K562 (cell line): ENCODE data around the gene AGAP1. TPM values are rescaled to one million over a fixed set of nuclear protein-coding genes. Genes with fewer than 3 reads are reported as not detected.

Experiments
- ATAC-seq: fragments of 200-7000 bp; cut with Tn5 transposase; 3 replicates; pipeline ENCODE4 v1.9.1; 2020; ENCODE audit warnings: moderate library complexity
- BruUV-seq: library from RNA; stranded (reverse); fragments of 400-500 nt; replicated peaks from 2 replicates; lab custom pipeline; 2021; lab: Mats Ljungman, UMichigan
- CTCF ChIA-PET: fragments of 300-600 bp; formaldehyde crosslinking; extraction: SDS; loops from one replicate; lab custom pipeline; 2021; ENCODE audit warnings: low intra/inter-chr PET ratio; lab: Yijun Ruan, JAX
- POLR2A ChIA-PET: fragments of 300-600, 350-650 bp; sonication (Branson Sonifier 250); formaldehyde crosslinking; extraction: SDS; loops from one replicate; lab custom pipeline; 2021; ENCODE audit warnings: antibody characterized with exemption, inconsistent platforms; lab: Yijun Ruan, JAX
- DNase-seq, 4 experiments: peaks; one replicate each; pipeline versions ENCODE4 v3.0.0 to v3.0.0-alpha.2; 2011 to 2018; ENCODE audit warnings: low spot score in 3 of 4, mixed read lengths in 3 of 4; ENCODE audit errors: extremely low read depth in 1 of 4
- FAIRE-seq: peaks from 2 replicates; lab custom pipeline; 2011; peaks lifted over from hg19 to GRCh38; lab: Jason Lieb, UNC
- H2AFZ ChIP-seq: 2 replicates; pipeline ENCODE4 v1.6.0; 2011; ENCODE audit warnings: low read depth, low read length, control low read depth, inconsistent platforms
- H3K27ac ChIP-seq: fragments of 200-600 bp; 3 replicates; pipeline ENCODE4 v1.8.0; 2011; ENCODE audit warnings: low read depth, mild to moderate bottlenecking, control low read depth, inconsistent platforms, low read length, moderate library complexity, mixed read lengths; ENCODE audit errors: extremely low read depth
- H3K27me3 ChIP-seq, 2 experiments: fragments of 300-600 bp in 1 of 2; 2 replicates in 1 of 2; 3 replicates in 1 of 2; pipeline versions ENCODE4 v1.6.0 to v1.8.0; 2011; ENCODE audit warnings: inconsistent platforms in 2 of 2, low read length in 2 of 2, mild to moderate bottlenecking in 1 of 2, mixed read lengths in 1 of 2, moderate library complexity in 1 of 2; ENCODE audit not compliant: control insufficient read depth in 2 of 2, insufficient read depth in 2 of 2
- H3K36me3 ChIP-seq: fragments of 300-600 bp; 3 replicates; pipeline ENCODE4 v1.8.0; 2011; ENCODE audit warnings: mild to moderate bottlenecking, low read length, inconsistent platforms; ENCODE audit not compliant: control insufficient read depth, insufficient read depth
- H3K4me1 ChIP-seq, 2 experiments: fragments of 200-600 bp in 1 of 2; replicated peaks in 1 of 2; 2 replicates in 1 of 2; 3 replicates in 1 of 2; pipeline versions ENCODE4 v1.5.1 to v1.8.0; 2011; ENCODE audit warnings: inconsistent platforms in 2 of 2, low read length in 2 of 2, mild to moderate bottlenecking in 1 of 2, mixed read lengths in 1 of 2, moderate library complexity in 1 of 2; ENCODE audit not compliant: control insufficient read depth in 2 of 2, insufficient read depth in 2 of 2
- H3K4me2 ChIP-seq: 2 replicates; pipeline ENCODE4 v1.6.1; 2011; ENCODE audit warnings: low read length, control low read depth, inconsistent platforms, mixed read lengths; ENCODE audit not compliant: insufficient read depth
- H3K4me3 ChIP-seq: fragments of 200-600 bp; sonication (generic), shearing (Covaris generic); 2 replicates; pipeline ENCODE4 v1.5.1; 2016; ENCODE audit warnings: control low read depth, inconsistent platforms
- H3K79me2 ChIP-seq: fragments of 200-600 bp; 3 replicates; pipeline ENCODE4 v1.8.0; 2011; ENCODE audit warnings: low read length, inconsistent platforms; ENCODE audit not compliant: control insufficient read depth, insufficient read depth
- H3K9ac ChIP-seq, 2 experiments: 2 replicates each; pipeline versions ENCODE4 v1.6.0 to v1.6.1; 2011; ENCODE audit warnings: low read depth in 2 of 2, low read length in 2 of 2, control low read depth in 1 of 2, inconsistent platforms in 1 of 2, mild to moderate bottlenecking in 1 of 2, mixed read lengths in 1 of 2; ENCODE audit not compliant: insufficient read depth in 1 of 2
- H3K9me1 ChIP-seq: one replicate; pipeline ENCODE4 v1.6.0; 2011; ENCODE audit warnings: inconsistent platforms, mild to moderate bottlenecking, low read length, moderate library complexity; ENCODE audit not compliant: control insufficient read depth, insufficient read depth
- H3K9me3 ChIP-seq: replicated peaks from 2 replicates; pipeline ENCODE4 v1.5.1; 2011; ENCODE audit warnings: low read depth, low read length, inconsistent platforms; ENCODE audit not compliant: control insufficient read depth, insufficient read depth
- H4K20me1 ChIP-seq: replicated peaks from 2 replicates; pipeline ENCODE4 v1.6.1; 2011; ENCODE audit warnings: low read length, inconsistent platforms, mixed read lengths; ENCODE audit not compliant: control insufficient read depth, insufficient read depth
- BMI1 ChIP-seq: fragments of 150-350 bp; IDR thresholded peaks from 2 replicates; pipeline ENCODE4 v1.6.1; 2014; ENCODE audit warnings: low read length
- C11orf30 ChIP-seq: fragments of 450-650 bp; IDR thresholded peaks from 2 replicates; pipeline ENCODE4 v1.6.1; 2016; ENCODE audit warnings: low read depth, mild to moderate bottlenecking
- COPS2 ChIP-seq: fragments of 450-650 bp; conservative IDR thresholded peaks from 2 replicates; pipeline ENCODE4 v1.6.1; 2016; ENCODE audit warnings: mild to moderate bottlenecking, moderate library complexity
- FOXA3 ChIP-seq, 2 experiments: fragments of 450-650 bp in 1 of 2; sonication (generic) in 1 of 2; formaldehyde crosslinking; IDR thresholded peaks in 1 of 2; conservative IDR thresholded peaks in 1 of 2; 2 replicates each; pipeline versions ENCODE4 v1.4.0 to v1.8.0; 2020 to 2022; ENCODE audit warnings: mild to moderate bottlenecking in 2 of 2, missing genetic modification reagents in 1 of 2
- GATA2 ChIP-seq: sonication (generic); formaldehyde crosslinking; IDR thresholded peaks from 2 replicates; pipeline ENCODE4 v1.4.0; 2020; ENCODE audit warnings: mild to moderate bottlenecking, missing genetic modification reagents
- MYNN ChIP-seq, 2 experiments: sonication (generic); formaldehyde crosslinking in 1 of 2; IDR thresholded peaks; 2 replicates each; pipeline versions ENCODE4 v1.5.0 to v1.6.1; 2016 to 2020; ENCODE audit warnings: antibody characterized with exemption in 1 of 2, missing genetic modification reagents in 1 of 2
- RBM17 ChIP-seq: fragments of 200-400 bp; formaldehyde crosslinking; IDR thresholded peaks from 2 replicates; pipeline ENCODE4 v1.6.1; 2017; ENCODE audit warnings: low read depth, mild to moderate bottlenecking, low read length, borderline replicate concordance
- TEAD4 ChIP-seq, 2 experiments: sonication (generic) in 1 of 2; formaldehyde crosslinking in 1 of 2; IDR thresholded peaks; 2 replicates each; pipeline versions ENCODE4 v1.6.1 to v1.8.0; 2012 to 2022; ENCODE audit warnings: borderline replicate concordance in 1 of 2, inconsistent platforms in 1 of 2, low read length in 1 of 2, mild to moderate bottlenecking in 1 of 2, missing genetic modification reagents in 1 of 2
- XRCC5 ChIP-seq: fragments of 200-400 bp; formaldehyde crosslinking; IDR thresholded peaks from 2 replicates; pipeline ENCODE4 v1.6.1; 2017; ENCODE audit warnings: low read depth, mild to moderate bottlenecking, low read length
- ZBTB26 ChIP-seq: fragments of 450-650 bp; formaldehyde crosslinking; IDR thresholded peaks from 2 replicates; pipeline ENCODE4 v1.4.0; 2022; ENCODE audit warnings: missing genetic modification characterization
- ZNF212 ChIP-seq: fragments of 450-650 bp; formaldehyde crosslinking; IDR thresholded peaks from 2 replicates; pipeline ENCODE4 v1.4.0; 2020; ENCODE audit warnings: mild to moderate bottlenecking
- ZNF3 ChIP-seq: fragments of 250-450 bp; sonication (Bioruptor Pico); IDR thresholded peaks from 2 replicates; pipeline ENCODE4 v1.5.0; 2021; ENCODE audit warnings: mild to moderate bottlenecking, moderate library complexity
- ZNF668 ChIP-seq: fragments of 250-450 bp; sonication (Bioruptor Pico); IDR thresholded peaks from 2 replicates; pipeline ENCODE4 v1.8.0; 2022; ENCODE audit warnings: mild to moderate bottlenecking, inconsistent platforms
- ZNF830 ChIP-seq: fragments of 250-450 bp; sonication (Bioruptor Pico); IDR thresholded peaks from 2 replicates; pipeline ENCODE4 v1.5.0; 2021; ENCODE audit warnings: mild to moderate bottlenecking
- WGBS: fragments of 100-300 bp; shearing (Covaris generic); methylation state at CpG from one replicate; pipeline ENCODE4 v1.1.6; 2016; ENCODE audit warnings: low coverage, mixed read lengths; ENCODE audit not compliant: insufficient coverage; ENCODE audit errors: missing lambda C conversion rate; 5-methylcytosine and 5-hydroxymethylcytosine counted together
- in situ Hi-C: fragments of 300-500 bp; cut with MboI; formaldehyde crosslinking; loops from 4 replicates; pipeline ENCODE4 v1.15.0; 2018; ENCODE audit warnings: inconsistent platforms, mixed read lengths
- intact Hi-C: fragments of 100-400 bp; cut with micrococcal nuclease; formaldehyde crosslinking; loops from 2 replicates; pipeline ENCODE4 v1.14.2; 2022
- polyA plus RNA-seq, 8 experiments: library from polyadenylated mRNA; depleted of rRNA in 4 of 8; stranded (reverse) in 5 of 8; unstranded in 3 of 8; fragments of >200 nt; fragmentation: Nextera tagmentation in 2 of 8; fragmentation: Illumina TruSeq in 1 of 8; extraction: Ambion mirVana in 2 of 8; extraction: Trizol in 1 of 8; gene quantifications; 2 replicates each; pipeline versions ENCODE4 v1.2.1 to v1.2.3, GENCODE V29; 2011 to 2014; ENCODE audit warnings: inconsistent platforms in 1 of 8, missing spikeins in 1 of 8
- total RNA-seq, 7 experiments: library from RNA; depleted of rRNA in 6 of 7; stranded (reverse); fragments of >200 nt in 6 of 7; fragmentation: Illumina TruSeq in 2 of 7; extraction: Trizol in 2 of 7; gene quantifications; 2 replicates each; pipeline versions ENCODE4 v1.2.1 to v1.2.3, GENCODE V29; 2011 to 2021; ENCODE audit warnings: low replicate concordance in 1 of 7
- TF ChIP-seq, protein P1 (sequence below): IDR thresholded peaks from 3 replicates; pipeline ENCODE4 v1.6.1; 2011; ENCODE audit warnings: borderline replicate concordance, mild to moderate bottlenecking, moderate library complexity; ENCODE audit not compliant: insufficient read length; ENCODE audit errors: extremely low read depth

The AGAP1 gene
- total and polyA plus RNA-seq, 9 of the 15 experiments (the other 6 are each of a cell fraction or from before 2014, with no cell fraction given), result 1.3 to 24.0 (median 10.6) TPM

DNA sequence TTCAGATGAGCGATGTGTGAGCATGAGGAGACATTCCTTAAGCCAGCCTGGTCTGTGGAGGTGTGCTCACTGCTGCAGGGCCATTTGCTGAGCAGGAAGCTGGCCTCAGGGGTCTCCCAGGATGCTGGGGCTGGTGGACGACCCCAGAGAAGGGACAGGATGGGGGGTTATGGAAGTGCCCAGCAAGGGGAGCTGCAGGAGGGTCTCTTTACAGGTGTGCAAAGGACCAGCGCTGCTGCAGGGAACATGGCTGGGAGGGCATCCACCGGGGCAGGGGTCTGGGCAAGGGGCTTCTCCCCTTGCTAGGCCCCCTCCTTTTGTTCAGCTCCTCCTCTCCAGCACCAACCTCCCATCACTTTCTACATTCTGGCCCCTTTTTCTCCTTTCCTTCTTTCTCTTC is 489.2 kb downstream of the AGAP1 start:
- ATAC-seq, result no peak
- Histone ChIP-seq H3K9me1 (no peaks in the 10 kb centered on the region), H3K4me1 (no peaks in the 10 kb centered on the region)
- no peak for DNase-seq
- TF ChIP-seq ZNF830 (CRISPR knock-in tag), result no peak
- no peak for TF ChIP-seq ZBTB26
- TF ChIP-seq ZNF668 (CRISPR knock-in tag), result no peak
- TF ChIP-seq ZNF3, result no peak
- no peak for TF ChIP-seq BMI1
- TF ChIP-seq, protein P1, sequence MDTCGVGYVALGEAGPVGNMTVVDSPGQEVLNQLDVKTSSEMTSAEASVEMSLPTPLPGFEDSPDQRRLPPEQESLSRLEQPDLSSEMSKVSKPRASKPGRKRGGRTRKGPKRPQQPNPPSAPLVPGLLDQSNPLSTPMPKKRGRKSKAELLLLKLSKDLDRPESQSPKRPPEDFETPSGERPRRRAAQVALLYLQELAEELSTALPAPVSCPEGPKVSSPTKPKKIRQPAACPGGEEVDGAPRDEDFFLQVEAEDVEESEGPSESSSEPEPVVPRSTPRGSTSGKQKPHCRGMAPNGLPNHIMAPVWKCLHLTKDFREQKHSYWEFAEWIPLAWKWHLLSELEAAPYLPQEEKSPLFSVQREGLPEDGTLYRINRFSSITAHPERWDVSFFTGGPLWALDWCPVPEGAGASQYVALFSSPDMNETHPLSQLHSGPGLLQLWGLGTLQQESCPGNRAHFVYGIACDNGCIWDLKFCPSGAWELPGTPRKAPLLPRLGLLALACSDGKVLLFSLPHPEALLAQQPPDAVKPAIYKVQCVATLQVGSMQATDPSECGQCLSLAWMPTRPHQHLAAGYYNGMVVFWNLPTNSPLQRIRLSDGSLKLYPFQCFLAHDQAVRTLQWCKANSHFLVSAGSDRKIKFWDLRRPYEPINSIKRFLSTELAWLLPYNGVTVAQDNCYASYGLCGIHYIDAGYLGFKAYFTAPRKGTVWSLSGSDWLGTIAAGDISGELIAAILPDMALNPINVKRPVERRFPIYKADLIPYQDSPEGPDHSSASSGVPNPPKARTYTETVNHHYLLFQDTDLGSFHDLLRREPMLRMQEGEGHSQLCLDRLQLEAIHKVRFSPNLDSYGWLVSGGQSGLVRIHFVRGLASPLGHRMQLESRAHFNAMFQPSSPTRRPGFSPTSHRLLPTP, result no peak
- no peak for TF ChIP-seq TEAD4 (IDR thresholded peaks at IDR 0.05; ENCODE audit: low read length)
- no peak for TF ChIP-seq TEAD4 (CRISPR knock-in tag; IDR thresholded peaks at IDR 0.05; ENCODE audit: borderline replicate concordance)
- TF ChIP-seq FOXA3 (CRISPR knock-in tag; conservative IDR thresholded peaks at IDR 0.05 in 1 of 2, IDR thresholded peaks at IDR 0.05 in 1 of 2), result no peak
- TF ChIP-seq XRCC5, result no peak
- no peak for TF ChIP-seq GATA2 (CRISPR knock-in tag)
- TF ChIP-seq ZNF212 (CRISPR knock-in tag), result no peak
- no peak for TF ChIP-seq RBM17
- TF ChIP-seq C11orf30, result no peak
- TF ChIP-seq COPS2, result no peak
- no peak for TF ChIP-seq MYNN (IDR thresholded peaks at IDR 0.05)
- no peak for TF ChIP-seq MYNN (CRISPR knock-in tag; IDR thresholded peaks at IDR 0.05)
- TF ChIP-seq, all 486 proteins: peak for 0
- Histone ChIP-seq H3K9me3 (no peaks in the 10 kb centered on the region), H3K79me2 (no peaks in the 10 kb centered on the region), H3K27me3 (no peaks in the 10 kb centered on the region), H3K9ac (no peak overlapping the region), H3K36me3 (no peaks in the 10 kb centered on the region), H4K20me1 (no peaks in the 10 kb centered on the region), H3K4me3 (no peak overlapping the region), H3K27ac (no peak overlapping the region), H3K4me2 (no peak overlapping the region), H2AFZ (no peak overlapping the region)
- ChIA-PET POLR2A (no interaction called here), CTCF (no interaction called here)
- intact Hi-C loops, result no loop called here
- 89% methylated on average over 2 of the region's 4 CpGs for WGBS
- no TSS peak for BruUV-seq
- in situ Hi-C loops, result no loop called here
- FAIRE-seq, result no peak
